RCC 7860 (cell line): ENCODE results near the gene TMEM131.
"Not testable (repeated sequence)": the region's sequence is repeated elsewhere in the genome, so short reads cannot be mapped to it uniquely, and the experiment has no call there.

ENCODE experiments used
- DNase-seq: peaks from one replicate; pipeline ENCODE4 v3.0.0-alpha.2; 2015; ENCODE audit warnings: low spot score
- FAIRE-seq: peaks from 2 replicates; lab custom pipeline; 2012; peaks lifted over from hg19 to GRCh38; lab: Jason Lieb, UNC

The TMEM131 gene

GRCh38 chr2:97714950-97715652, 280.6 kb downstream of the TMEM131 start:
- DNase-seq (no peak), FAIRE-seq (no peak)

GRCh38 chr2:97714084-97714949, 281.4 kb downstream of the TMEM131 start:
- no peak for DNase-seq
- no peak for FAIRE-seq

- FAIRE-seq (no peak), DNase-seq (no peak)
These were observed 282.3 kb downstream of the TMEM131 start, which contains the start of gene ZAP70 for GRCh38 chr2:97713296-97714083. ZAP70 (plus strand) TSS chr2:97713576; CDS start chr2:97724037, 10,461 bp downstream.

GRCh38 chr2:97712693-97713295, 283.0 kb downstream of the TMEM131 start:
- DNase-seq (no peak), FAIRE-seq (no peak)

- DNase-seq, FAIRE-seq: not testable (repeated sequence)
These were observed 283.6 kb downstream of the TMEM131 start for GRCh38 chr2:97712175-97712574.

- FAIRE-seq: no peak
- no peak for DNase-seq
These were observed 284.4 kb downstream of the TMEM131 start for GRCh38 chr2:97711394-97711711.

- DNase-seq (no peak), FAIRE-seq (no peak)
These were observed 287.1 kb downstream of the TMEM131 start for GRCh38 chr2:97708608-97709007.

- FAIRE-seq (no peak), DNase-seq (no peak)
These were observed 287.7 kb downstream of the TMEM131 start for GRCh38 chr2:97708048-97708380.

GRCh38 chr2:97707362-97708047, 288.2 kb downstream of the TMEM131 start:
- no peak for FAIRE-seq

GRCh38 chr2:97706708-97707345, 288.9 kb downstream of the TMEM131 start:
- FAIRE-seq: no peak

More at GRCh38 chr2:97707362-97708047, 288.2 kb downstream of the TMEM131 start:
- no peak for DNase-seq

More at GRCh38 chr2:97706708-97707345, 288.9 kb downstream of the TMEM131 start:
- no peak for DNase-seq
